ENCODE measurements around the gene PPP2R5C. TPM values are rescaled to one million over a fixed set of nuclear protein-coding genes. Genes with fewer than 3 reads are reported as not detected.

Gene PPP2R5C
- total and polyA plus RNA-seq, 2 donors (not counting 3 experiments of a cell fraction or from before 2014, with no cell fraction given), result 42.6 to 83.6 TPM

DNA sequence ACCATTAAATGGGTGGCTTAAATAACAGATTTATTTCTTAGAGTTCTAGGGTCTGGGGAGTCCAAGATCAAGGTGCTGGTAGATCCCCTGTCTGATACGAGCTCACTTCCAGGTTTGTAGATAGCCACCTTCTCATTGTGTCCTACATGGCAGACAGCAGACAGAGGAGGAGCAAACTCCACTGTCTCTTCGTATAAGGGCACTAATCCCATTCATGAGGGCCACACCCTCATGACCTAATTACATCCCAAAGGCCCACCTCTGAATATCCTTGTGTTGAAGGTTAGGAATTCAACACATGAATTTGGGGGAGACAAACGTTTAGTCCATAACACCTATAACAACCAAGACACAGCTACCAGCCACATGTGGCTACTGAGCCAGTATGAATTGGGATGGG lies 47.1 kb upstream of the PPP2R5C start:
- H3K4me3 ChIP-seq (replicated peaks in 1 of 3; ENCODE audit: insufficient read depth in 1 of 3, low read depth in 1 of 3, low read length in 3 of 3), result no peak overlapping the region
- no peak overlapping the region for H3K4me2 ChIP-seq (ENCODE audit: insufficient read depth, low read length)
- dilution Hi-C loops (cut with MboI; ENCODE audit: extremely low pct_ligation_motif_present, low sequenced_read_pairs) (no loop called here), intact Hi-C loops (cut with micrococcal nuclease) (no loop called here)
- POLR2A ChIA-PET, result no interaction called here
- H3K27ac ChIP-seq (ENCODE audit: insufficient read depth, low read depth, low read length), result no peak overlapping the region
- no peak overlapping the region for H2AFZ ChIP-seq (ENCODE audit: low read depth, low read length)
- FAIRE-seq (no peak), DNase-seq (ENCODE audit: low read depth, low spot score) (no peak)
- H3K4me1 ChIP-seq (ENCODE audit: control insufficient read depth, extremely low read depth, insufficient read depth, low read length), result no peaks in the 10 kb centered on the region
- H3K9me3 ChIP-seq (replicated peaks; ENCODE audit: control insufficient read depth, insufficient read depth, low read length), result no peaks in the 10 kb centered on the region
- CTCF ChIA-PET, result interaction anchor here (0.7 to 1.4 kb wide), 2 partner anchors 7 to 121 kb away, joined by 4 read pairs; no protein-coding TSS in a partner anchor
- BruUV-seq (replicated peaks), result no TSS peak
- no peaks in the 10 kb centered on the region for H3K79me2 ChIP-seq (ENCODE audit: control insufficient read depth, insufficient read depth, low read length)
- H3K27me3 ChIP-seq (ENCODE audit: control insufficient read depth in 2 of 2, insufficient read depth in 2 of 2, low read length in 2 of 2), result peaks cover 13 to 18% of the 10 kb centered on the region in 2 experiments
- H3K36me3 ChIP-seq (ENCODE audit: control insufficient read depth in 2 of 2, extremely low read depth in 1 of 2, insufficient read depth in 2 of 2, low read length in 2 of 2), result no peaks in the 10 kb centered on the region
- H3K9ac ChIP-seq (replicated peaks; ENCODE audit: extremely low read depth, insufficient read depth, low read length), result no peak overlapping the region
- no peak for TF ChIP-seq GATA2 (IDR thresholded peaks at IDR 0.05; ENCODE audit: insufficient read depth, insufficient read length, low read depth, low read length)
- TF ChIP-seq FOS (IDR thresholded peaks at IDR 0.05; ENCODE audit: borderline replicate concordance, insufficient read depth, low read length), result no peak
- TF ChIP-seq MYC (IDR thresholded peaks at IDR 0.05; ENCODE audit: low read depth, low read length), result no peak
- no peaks in the 10 kb centered on the region for H4K20me1 ChIP-seq (replicated peaks; ENCODE audit: control insufficient read depth, extremely low read depth, insufficient read depth, low read length)
- no peaks in the 10 kb centered on the region for H3K9me1 ChIP-seq (replicated peaks; ENCODE audit: control insufficient read depth, extremely low read depth, insufficient read depth, low read length)

- Histone ChIP-seq H3K4me2 (ENCODE audit: insufficient read depth, low read length) (no peak overlapping the region), H3K9ac (replicated peaks; ENCODE audit: extremely low read depth, insufficient read depth, low read length) (no peak overlapping the region), H3K9me1 (replicated peaks; ENCODE audit: control insufficient read depth, extremely low read depth, insufficient read depth, low read length) (no peaks in the 10 kb centered on the region), H3K79me2 (ENCODE audit: control insufficient read depth, insufficient read depth, low read length) (no peaks in the 10 kb centered on the region), H4K20me1 (replicated peaks; ENCODE audit: control insufficient read depth, extremely low read depth, insufficient read depth, low read length) (no peaks in the 10 kb centered on the region), H3K27ac (ENCODE audit: insufficient read depth, low read depth, low read length) (no peak overlapping the region), H3K4me3 (replicated peaks in 1 of 3; ENCODE audit: insufficient read depth in 1 of 3, low read depth in 1 of 3, low read length in 3 of 3) (no peak overlapping the region), H3K36me3 (ENCODE audit: control insufficient read depth in 2 of 2, extremely low read depth in 1 of 2, insufficient read depth in 2 of 2, low read length in 2 of 2) (no peaks in the 10 kb centered on the region), H3K4me1 (ENCODE audit: control insufficient read depth, extremely low read depth, insufficient read depth, low read length) (no peaks in the 10 kb centered on the region), H2AFZ (ENCODE audit: low read depth, low read length) (no peak overlapping the region), H3K27me3 (ENCODE audit: control insufficient read depth in 2 of 2, insufficient read depth in 2 of 2, low read length in 2 of 2) (peaks cover 21 to 28% of the 10 kb centered on the region in 2 experiments), H3K9me3 (replicated peaks; ENCODE audit: control insufficient read depth, insufficient read depth, low read length) (no peaks in the 10 kb centered on the region)
- no TSS peak for BruUV-seq (replicated peaks)
- CTCF ChIA-PET, result interaction anchor here (0.7 to 1.4 kb wide), 2 partner anchors 8 to 120 kb away, joined by 4 read pairs; no protein-coding TSS in a partner anchor
- no peak for DNase-seq (ENCODE audit: low read depth, low spot score)
- dilution Hi-C loops (cut with MboI; ENCODE audit: extremely low pct_ligation_motif_present, low sequenced_read_pairs), result no loop called here
- intact Hi-C loops (cut with micrococcal nuclease), result no loop called here
- POLR2A ChIA-PET, result no interaction called here
- FAIRE-seq, result no peak
- no peak for TF ChIP-seq POLR2A (IDR thresholded peaks at IDR 0.05; ENCODE audit: low read depth, low read length)
- TF ChIP-seq, protein P1, sequence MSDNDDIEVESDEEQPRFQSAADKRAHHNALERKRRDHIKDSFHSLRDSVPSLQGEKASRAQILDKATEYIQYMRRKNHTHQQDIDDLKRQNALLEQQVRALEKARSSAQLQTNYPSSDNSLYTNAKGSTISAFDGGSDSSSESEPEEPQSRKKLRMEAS (IDR thresholded peaks at IDR 0.05; ENCODE audit: insufficient read depth, insufficient read length), result no peak
- TF ChIP-seq GATA2 (IDR thresholded peaks at IDR 0.05; ENCODE audit: insufficient read depth, insufficient read length, low read depth, low read length), result no peak
- TF ChIP-seq CTCF (IDR thresholded peaks at IDR 0.05; ENCODE audit: extremely low read depth in 1 of 2, insufficient read depth in 1 of 2, low read depth in 1 of 2, low read length in 2 of 2), result no peak
- TF ChIP-seq FOS (IDR thresholded peaks at IDR 0.05; ENCODE audit: borderline replicate concordance, insufficient read depth, low read length), result no peak
- TF ChIP-seq MYC (IDR thresholded peaks at IDR 0.05; ENCODE audit: low read depth, low read length), result no peak
- TF ChIP-seq POLR2AphosphoS5 (IDR thresholded peaks at IDR 0.05; ENCODE audit: insufficient read depth, low read depth, low read length), result no peak
- TF ChIP-seq EZH2 (IDR thresholded peaks at IDR 0.05; ENCODE audit: borderline replicate concordance, low read depth, low read length, severe bottlenecking), result no peak
- TF ChIP-seq JUN (IDR thresholded peaks at IDR 0.05; ENCODE audit: borderline replicate concordance, insufficient read depth, insufficient read length, low read depth), result no peak
Observed at GRCh38 chr14:101715210-101716076, 46.1 kb upstream of the PPP2R5C start.
